ENCODE results near the gene BACH2. TPM values are rescaled to one million over a fixed set of nuclear protein-coding genes. Genes with fewer than 3 reads are reported as not detected.

The BACH2 gene
- polyA plus RNA-seq, 1 of the 3 experiments (the other 2 are of a cell fraction): 0.46 TPM

DNA sequence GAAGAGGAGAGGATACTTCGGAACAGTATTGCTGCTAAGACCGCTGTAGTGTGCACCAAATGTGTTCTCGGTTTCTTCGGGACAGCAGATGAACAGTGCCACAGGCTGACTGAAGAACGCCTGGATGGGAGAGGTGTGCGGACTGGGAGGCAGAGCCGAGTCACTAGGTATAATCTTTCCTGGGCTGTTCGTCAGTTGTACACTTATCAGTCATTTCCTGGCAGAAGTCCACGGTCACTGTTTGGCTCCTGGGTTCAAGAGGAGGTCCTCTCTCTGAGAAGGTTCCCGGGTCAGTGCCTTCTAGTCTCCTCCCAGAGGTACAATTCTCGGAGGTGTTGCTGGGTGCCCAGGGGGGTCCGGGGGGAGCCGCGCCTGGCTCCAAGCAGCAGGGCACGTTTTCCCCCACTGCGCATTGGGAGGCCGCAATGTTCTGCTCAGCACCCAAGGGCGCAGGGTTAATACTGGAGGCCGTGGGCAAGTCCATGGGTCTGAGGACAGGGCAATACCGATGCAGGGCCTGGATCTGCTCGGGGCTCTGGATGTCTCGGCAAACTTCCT, 364.3 kb downstream of the BACH2 start:
- Histone ChIP-seq H3K36me3 (replicated peaks in 1 of 2; ENCODE audit: control insufficient read depth in 1 of 2, insufficient read depth in 2 of 2, low read length in 1 of 2) (no peaks in the 10 kb centered on the region), H3K4me1 (ENCODE audit: control insufficient read depth in 1 of 2, insufficient read depth in 2 of 2, low read depth in 1 of 2, low read length in 1 of 2) (peaks cover 3 to 7% of the 10 kb centered on the region in 2 experiments; a peak in 2 of 4 replicates), H3K4me2 (no peak overlapping the region), H3K9me2 (no peaks in the 10 kb centered on the region), H3K4me3 (ENCODE audit: low read depth in 2 of 2, low read length in 1 of 2) (no peak overlapping the region), H4K20me1 (ENCODE audit: insufficient read depth) (no peaks in the 10 kb centered on the region), H3K9me3 (no peaks in the 10 kb centered on the region), H3K27ac (ENCODE audit: low read depth in 2 of 2, low read length in 1 of 2) (no peak overlapping the region), H3K9ac (no peak overlapping the region), H3K79me2 (ENCODE audit: insufficient read depth) (no peaks in the 10 kb centered on the region), H2AFZ (ENCODE audit: low read depth) (no peak overlapping the region), H3K27me3 (ENCODE audit: insufficient read depth) (no peaks in the 10 kb centered on the region), H3F3A (replicated peaks; ENCODE audit: insufficient read depth) (no peaks in the 10 kb centered on the region)
- 89% methylated on average over 16 of the region's 22 CpGs for WGBS (ENCODE audit: low lambda C conversion rate)
- ChIA-PET CTCF (no interaction called here), POLR2A (no interaction called here)
- no peak for TF ChIP-seq YY1 (IDR thresholded peaks at IDR 0.05; ENCODE audit: low read depth)
- TF ChIP-seq, protein P1, sequence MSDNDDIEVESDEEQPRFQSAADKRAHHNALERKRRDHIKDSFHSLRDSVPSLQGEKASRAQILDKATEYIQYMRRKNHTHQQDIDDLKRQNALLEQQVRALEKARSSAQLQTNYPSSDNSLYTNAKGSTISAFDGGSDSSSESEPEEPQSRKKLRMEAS (IDR thresholded peaks at IDR 0.05; ENCODE audit: low read depth): no peak
- no peak for DNase-seq

DNA sequence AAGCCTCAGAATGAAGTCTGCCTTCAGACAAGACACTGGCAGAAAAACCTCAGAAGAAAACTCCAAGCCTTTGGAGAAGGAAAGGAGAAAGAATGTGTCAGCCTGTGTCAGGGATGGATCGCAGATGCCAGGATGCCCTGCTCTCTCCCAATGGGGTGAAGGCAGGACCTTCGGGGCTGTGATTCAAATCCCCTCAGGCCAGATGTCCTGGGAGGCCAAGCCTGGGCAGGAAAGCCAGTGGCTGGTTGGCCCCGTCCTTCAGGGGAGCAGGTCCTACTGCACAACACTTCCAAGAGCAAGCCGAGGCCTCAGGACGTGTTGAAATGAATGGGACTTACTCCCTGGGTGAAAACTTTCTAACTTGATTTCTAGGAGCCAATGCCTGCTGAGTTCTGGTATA, 365.9 kb downstream of the BACH2 start:
- TF ChIP-seq RCOR1 (IDR thresholded peaks at IDR 0.05; ENCODE audit: low read length): no peak
- TF ChIP-seq, protein P2, sequence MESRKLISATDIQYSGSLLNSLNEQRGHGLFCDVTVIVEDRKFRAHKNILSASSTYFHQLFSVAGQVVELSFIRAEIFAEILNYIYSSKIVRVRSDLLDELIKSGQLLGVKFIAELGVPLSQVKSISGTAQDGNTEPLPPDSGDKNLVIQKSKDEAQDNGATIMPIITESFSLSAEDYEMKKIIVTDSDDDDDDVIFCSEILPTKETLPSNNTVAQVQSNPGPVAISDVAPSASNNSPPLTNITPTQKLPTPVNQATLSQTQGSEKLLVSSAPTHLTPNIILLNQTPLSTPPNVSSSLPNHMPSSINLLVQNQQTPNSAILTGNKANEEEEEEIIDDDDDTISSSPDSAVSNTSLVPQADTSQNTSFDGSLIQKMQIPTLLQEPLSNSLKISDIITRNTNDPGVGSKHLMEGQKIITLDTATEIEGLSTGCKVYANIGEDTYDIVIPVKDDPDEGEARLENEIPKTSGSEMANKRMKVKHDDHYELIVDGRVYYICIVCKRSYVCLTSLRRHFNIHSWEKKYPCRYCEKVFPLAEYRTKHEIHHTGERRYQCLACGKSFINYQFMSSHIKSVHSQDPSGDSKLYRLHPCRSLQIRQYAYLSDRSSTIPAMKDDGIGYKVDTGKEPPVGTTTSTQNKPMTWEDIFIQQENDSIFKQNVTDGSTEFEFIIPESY (IDR thresholded peaks at IDR 0.05; ENCODE audit: borderline replicate concordance, low read depth): no peak
- TF ChIP-seq YY1 (IDR thresholded peaks at IDR 0.05; ENCODE audit: low read depth): no peak
- TF ChIP-seq, protein P3, sequence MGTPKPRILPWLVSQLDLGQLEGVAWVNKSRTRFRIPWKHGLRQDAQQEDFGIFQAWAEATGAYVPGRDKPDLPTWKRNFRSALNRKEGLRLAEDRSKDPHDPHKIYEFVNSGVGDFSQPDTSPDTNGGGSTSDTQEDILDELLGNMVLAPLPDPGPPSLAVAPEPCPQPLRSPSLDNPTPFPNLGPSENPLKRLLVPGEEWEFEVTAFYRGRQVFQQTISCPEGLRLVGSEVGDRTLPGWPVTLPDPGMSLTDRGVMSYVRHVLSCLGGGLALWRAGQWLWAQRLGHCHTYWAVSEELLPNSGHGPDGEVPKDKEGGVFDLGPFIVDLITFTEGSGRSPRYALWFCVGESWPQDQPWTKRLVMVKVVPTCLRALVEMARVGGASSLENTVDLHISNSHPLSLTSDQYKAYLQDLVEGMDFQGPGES (IDR thresholded peaks at IDR 0.05; ENCODE audit: low read depth, low read length): no peak
- no peak for TF ChIP-seq SIN3A (IDR thresholded peaks at IDR 0.05; ENCODE audit: borderline replicate concordance, low read depth, low read length)
- no peak for TF ChIP-seq RXRA (IDR thresholded peaks at IDR 0.05; ENCODE audit: borderline replicate concordance, low read depth)
- Histone ChIP-seq H3K36me3 (replicated peaks in 1 of 2; ENCODE audit: control insufficient read depth in 1 of 2, insufficient read depth in 2 of 2, low read length in 1 of 2) (no peaks in the 10 kb centered on the region), H3K4me3 (ENCODE audit: low read depth in 2 of 2, low read length in 1 of 2) (no peak overlapping the region), H3K9me3 (no peaks in the 10 kb centered on the region), H2AFZ (ENCODE audit: low read depth) (no peak overlapping the region), H3K9me2 (no peaks in the 10 kb centered on the region), H3K9ac (no peak overlapping the region), H3K27ac (ENCODE audit: low read depth in 2 of 2, low read length in 1 of 2) (no peak overlapping the region), H3K79me2 (ENCODE audit: insufficient read depth) (no peaks in the 10 kb centered on the region), H3K4me2 (no peak overlapping the region), H3K27me3 (ENCODE audit: insufficient read depth) (no peaks in the 10 kb centered on the region), H4K20me1 (ENCODE audit: insufficient read depth) (no peaks in the 10 kb centered on the region), H3F3A (replicated peaks; ENCODE audit: insufficient read depth) (no peaks in the 10 kb centered on the region), H3K4me1 (ENCODE audit: control insufficient read depth in 1 of 2, insufficient read depth in 2 of 2, low read depth in 1 of 2, low read length in 1 of 2) (peaks cover 3 to 7% of the 10 kb centered on the region in 2 experiments; a peak in 2 of 4 replicates)
- WGBS (ENCODE audit: low lambda C conversion rate): 81% methylated on average over 5 of the region's 5 CpGs
- ChIA-PET CTCF (interaction anchor here (1.6 to 2.6 kb wide), 3 partner anchors 10 to 548 kb away, joined by 6 to 20 read pairs (median 8); no protein-coding TSS in a partner anchor), POLR2A (no interaction called here)
- DNase-seq: no peak

Data from SK-N-SH (cell line).